GM23338 (cell line): ENCODE measurements around the gene OR6C2.

ENCODE experiments used
- CREB1 ChIP-seq: fragments of 250-450 bp; sonication (Bioruptor Pico); IDR thresholded peaks from 2 replicates; pipeline ENCODE4 v1.5.0; 2020; ENCODE audit warnings: low read depth, mild to moderate bottlenecking, moderate library complexity
- EZH2 ChIP-seq: fragments of 200-600 bp; sonication (generic); IDR thresholded peaks from one replicate; pipeline ENCODE4 v1.8.0; 2017; ENCODE audit warnings: antibody characterized with exemption, mild to moderate bottlenecking, low read depth; ENCODE audit not compliant: unreplicated experiment
- EZH2phosphoT487 ChIP-seq: fragments of 200-600 bp; sonication (generic); IDR thresholded peaks from one replicate; pipeline ENCODE4 v1.8.1; 2018; ENCODE audit warnings: antibody characterized with exemption; ENCODE audit not compliant: unreplicated experiment
- JUNB ChIP-seq: IDR thresholded peaks from one replicate; pipeline ENCODE4 v1.6.1; 2016; ENCODE audit warnings: antibody characterized with exemption; ENCODE audit not compliant: unreplicated experiment
- POLR2AphosphoS5 ChIP-seq: IDR thresholded peaks from 2 replicates; pipeline ENCODE4 v1.6.1; 2016; ENCODE audit warnings: antibody characterized with exemption, low read depth
- ZNF114 ChIP-seq: fragments of 250-450 bp; sonication (Bioruptor Pico); IDR thresholded peaks from 2 replicates; pipeline ENCODE4 v1.5.0; 2020; ENCODE audit warnings: mild to moderate bottlenecking, moderate library complexity
- ZNF331 ChIP-seq: fragments of 250-450 bp; sonication (Bioruptor Pico); IDR thresholded peaks from 2 replicates; pipeline ENCODE4 v1.5.0; 2020; ENCODE audit warnings: low read depth, mild to moderate bottlenecking, moderate library complexity
- TF ChIP-seq, protein P1 (sequence below), 2 experiments: fragments of 200-600 bp in 1 of 2; sonication (generic) in 1 of 2; conservative IDR thresholded peaks; 2 replicates each; pipeline versions ENCODE4 v1.5.1 to v1.6.1; 2016 to 2017; ENCODE audit warnings: antibody characterized with exemption in 2 of 2, low read depth in 2 of 2, mild to moderate bottlenecking in 2 of 2, moderate library complexity in 1 of 2
- TF ChIP-seq, protein P2 (sequence below): IDR thresholded peaks from one replicate; pipeline ENCODE4 v1.6.1; 2018; ENCODE audit warnings: antibody characterized with exemption; ENCODE audit not compliant: unreplicated experiment
- TF ChIP-seq, protein P3 (sequence below): fragments of 250-450 bp; sonication (Bioruptor Pico); IDR thresholded peaks from 2 replicates; pipeline ENCODE4 v1.5.0; 2020; ENCODE audit warnings: mild to moderate bottlenecking, moderate library complexity
- TF ChIP-seq, protein P4 (sequence below): IDR thresholded peaks from 2 replicates; pipeline ENCODE4 v1.6.1; 2016; ENCODE audit warnings: antibody characterized with exemption

DNA sequence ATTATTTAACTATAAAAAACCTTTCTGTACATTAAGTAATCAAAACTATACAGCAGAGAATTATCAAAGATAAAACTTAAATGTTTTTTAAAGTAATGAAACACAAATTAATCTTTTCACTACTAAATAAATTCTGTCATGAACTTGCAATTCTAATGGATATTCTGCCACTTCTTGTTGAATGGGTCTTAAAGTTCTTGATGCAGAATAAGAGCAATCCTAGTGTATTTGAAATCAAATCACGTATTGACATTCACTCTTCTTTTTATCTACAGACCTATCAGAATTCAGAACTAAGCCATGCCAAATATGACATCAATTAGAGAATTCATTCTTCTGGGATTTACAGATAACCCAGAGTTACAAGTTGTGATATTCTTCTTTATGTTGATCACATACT lies 43.6 kb upstream of the OR6C2 start, which contains the start of gene OR6C65:
- no peak for TF ChIP-seq EZH2
- TF ChIP-seq EZH2phosphoT487, result no peak
- TF ChIP-seq, protein P1, sequence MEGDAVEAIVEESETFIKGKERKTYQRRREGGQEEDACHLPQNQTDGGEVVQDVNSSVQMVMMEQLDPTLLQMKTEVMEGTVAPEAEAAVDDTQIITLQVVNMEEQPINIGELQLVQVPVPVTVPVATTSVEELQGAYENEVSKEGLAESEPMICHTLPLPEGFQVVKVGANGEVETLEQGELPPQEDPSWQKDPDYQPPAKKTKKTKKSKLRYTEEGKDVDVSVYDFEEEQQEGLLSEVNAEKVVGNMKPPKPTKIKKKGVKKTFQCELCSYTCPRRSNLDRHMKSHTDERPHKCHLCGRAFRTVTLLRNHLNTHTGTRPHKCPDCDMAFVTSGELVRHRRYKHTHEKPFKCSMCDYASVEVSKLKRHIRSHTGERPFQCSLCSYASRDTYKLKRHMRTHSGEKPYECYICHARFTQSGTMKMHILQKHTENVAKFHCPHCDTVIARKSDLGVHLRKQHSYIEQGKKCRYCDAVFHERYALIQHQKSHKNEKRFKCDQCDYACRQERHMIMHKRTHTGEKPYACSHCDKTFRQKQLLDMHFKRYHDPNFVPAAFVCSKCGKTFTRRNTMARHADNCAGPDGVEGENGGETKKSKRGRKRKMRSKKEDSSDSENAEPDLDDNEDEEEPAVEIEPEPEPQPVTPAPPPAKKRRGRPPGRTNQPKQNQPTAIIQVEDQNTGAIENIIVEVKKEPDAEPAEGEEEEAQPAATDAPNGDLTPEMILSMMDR (conservative IDR thresholded peaks at IDR 0.05; ENCODE audit: low read depth in 2 of 2), result no peak
- TF ChIP-seq POLR2AphosphoS5, result no peak
- TF ChIP-seq, protein P2, sequence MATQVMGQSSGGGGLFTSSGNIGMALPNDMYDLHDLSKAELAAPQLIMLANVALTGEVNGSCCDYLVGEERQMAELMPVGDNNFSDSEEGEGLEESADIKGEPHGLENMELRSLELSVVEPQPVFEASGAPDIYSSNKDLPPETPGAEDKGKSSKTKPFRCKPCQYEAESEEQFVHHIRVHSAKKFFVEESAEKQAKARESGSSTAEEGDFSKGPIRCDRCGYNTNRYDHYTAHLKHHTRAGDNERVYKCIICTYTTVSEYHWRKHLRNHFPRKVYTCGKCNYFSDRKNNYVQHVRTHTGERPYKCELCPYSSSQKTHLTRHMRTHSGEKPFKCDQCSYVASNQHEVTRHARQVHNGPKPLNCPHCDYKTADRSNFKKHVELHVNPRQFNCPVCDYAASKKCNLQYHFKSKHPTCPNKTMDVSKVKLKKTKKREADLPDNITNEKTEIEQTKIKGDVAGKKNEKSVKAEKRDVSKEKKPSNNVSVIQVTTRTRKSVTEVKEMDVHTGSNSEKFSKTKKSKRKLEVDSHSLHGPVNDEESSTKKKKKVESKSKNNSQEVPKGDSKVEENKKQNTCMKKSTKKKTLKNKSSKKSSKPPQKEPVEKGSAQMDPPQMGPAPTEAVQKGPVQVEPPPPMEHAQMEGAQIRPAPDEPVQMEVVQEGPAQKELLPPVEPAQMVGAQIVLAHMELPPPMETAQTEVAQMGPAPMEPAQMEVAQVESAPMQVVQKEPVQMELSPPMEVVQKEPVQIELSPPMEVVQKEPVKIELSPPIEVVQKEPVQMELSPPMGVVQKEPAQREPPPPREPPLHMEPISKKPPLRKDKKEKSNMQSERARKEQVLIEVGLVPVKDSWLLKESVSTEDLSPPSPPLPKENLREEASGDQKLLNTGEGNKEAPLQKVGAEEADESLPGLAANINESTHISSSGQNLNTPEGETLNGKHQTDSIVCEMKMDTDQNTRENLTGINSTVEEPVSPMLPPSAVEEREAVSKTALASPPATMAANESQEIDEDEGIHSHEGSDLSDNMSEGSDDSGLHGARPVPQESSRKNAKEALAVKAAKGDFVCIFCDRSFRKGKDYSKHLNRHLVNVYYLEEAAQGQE, result no peak
- TF ChIP-seq JUNB, result no peak
- TF ChIP-seq ZNF114 (CRISPR knock-in tag), result no peak
- TF ChIP-seq CREB1 (CRISPR knock-in tag), result no peak
- TF ChIP-seq, protein P3, sequence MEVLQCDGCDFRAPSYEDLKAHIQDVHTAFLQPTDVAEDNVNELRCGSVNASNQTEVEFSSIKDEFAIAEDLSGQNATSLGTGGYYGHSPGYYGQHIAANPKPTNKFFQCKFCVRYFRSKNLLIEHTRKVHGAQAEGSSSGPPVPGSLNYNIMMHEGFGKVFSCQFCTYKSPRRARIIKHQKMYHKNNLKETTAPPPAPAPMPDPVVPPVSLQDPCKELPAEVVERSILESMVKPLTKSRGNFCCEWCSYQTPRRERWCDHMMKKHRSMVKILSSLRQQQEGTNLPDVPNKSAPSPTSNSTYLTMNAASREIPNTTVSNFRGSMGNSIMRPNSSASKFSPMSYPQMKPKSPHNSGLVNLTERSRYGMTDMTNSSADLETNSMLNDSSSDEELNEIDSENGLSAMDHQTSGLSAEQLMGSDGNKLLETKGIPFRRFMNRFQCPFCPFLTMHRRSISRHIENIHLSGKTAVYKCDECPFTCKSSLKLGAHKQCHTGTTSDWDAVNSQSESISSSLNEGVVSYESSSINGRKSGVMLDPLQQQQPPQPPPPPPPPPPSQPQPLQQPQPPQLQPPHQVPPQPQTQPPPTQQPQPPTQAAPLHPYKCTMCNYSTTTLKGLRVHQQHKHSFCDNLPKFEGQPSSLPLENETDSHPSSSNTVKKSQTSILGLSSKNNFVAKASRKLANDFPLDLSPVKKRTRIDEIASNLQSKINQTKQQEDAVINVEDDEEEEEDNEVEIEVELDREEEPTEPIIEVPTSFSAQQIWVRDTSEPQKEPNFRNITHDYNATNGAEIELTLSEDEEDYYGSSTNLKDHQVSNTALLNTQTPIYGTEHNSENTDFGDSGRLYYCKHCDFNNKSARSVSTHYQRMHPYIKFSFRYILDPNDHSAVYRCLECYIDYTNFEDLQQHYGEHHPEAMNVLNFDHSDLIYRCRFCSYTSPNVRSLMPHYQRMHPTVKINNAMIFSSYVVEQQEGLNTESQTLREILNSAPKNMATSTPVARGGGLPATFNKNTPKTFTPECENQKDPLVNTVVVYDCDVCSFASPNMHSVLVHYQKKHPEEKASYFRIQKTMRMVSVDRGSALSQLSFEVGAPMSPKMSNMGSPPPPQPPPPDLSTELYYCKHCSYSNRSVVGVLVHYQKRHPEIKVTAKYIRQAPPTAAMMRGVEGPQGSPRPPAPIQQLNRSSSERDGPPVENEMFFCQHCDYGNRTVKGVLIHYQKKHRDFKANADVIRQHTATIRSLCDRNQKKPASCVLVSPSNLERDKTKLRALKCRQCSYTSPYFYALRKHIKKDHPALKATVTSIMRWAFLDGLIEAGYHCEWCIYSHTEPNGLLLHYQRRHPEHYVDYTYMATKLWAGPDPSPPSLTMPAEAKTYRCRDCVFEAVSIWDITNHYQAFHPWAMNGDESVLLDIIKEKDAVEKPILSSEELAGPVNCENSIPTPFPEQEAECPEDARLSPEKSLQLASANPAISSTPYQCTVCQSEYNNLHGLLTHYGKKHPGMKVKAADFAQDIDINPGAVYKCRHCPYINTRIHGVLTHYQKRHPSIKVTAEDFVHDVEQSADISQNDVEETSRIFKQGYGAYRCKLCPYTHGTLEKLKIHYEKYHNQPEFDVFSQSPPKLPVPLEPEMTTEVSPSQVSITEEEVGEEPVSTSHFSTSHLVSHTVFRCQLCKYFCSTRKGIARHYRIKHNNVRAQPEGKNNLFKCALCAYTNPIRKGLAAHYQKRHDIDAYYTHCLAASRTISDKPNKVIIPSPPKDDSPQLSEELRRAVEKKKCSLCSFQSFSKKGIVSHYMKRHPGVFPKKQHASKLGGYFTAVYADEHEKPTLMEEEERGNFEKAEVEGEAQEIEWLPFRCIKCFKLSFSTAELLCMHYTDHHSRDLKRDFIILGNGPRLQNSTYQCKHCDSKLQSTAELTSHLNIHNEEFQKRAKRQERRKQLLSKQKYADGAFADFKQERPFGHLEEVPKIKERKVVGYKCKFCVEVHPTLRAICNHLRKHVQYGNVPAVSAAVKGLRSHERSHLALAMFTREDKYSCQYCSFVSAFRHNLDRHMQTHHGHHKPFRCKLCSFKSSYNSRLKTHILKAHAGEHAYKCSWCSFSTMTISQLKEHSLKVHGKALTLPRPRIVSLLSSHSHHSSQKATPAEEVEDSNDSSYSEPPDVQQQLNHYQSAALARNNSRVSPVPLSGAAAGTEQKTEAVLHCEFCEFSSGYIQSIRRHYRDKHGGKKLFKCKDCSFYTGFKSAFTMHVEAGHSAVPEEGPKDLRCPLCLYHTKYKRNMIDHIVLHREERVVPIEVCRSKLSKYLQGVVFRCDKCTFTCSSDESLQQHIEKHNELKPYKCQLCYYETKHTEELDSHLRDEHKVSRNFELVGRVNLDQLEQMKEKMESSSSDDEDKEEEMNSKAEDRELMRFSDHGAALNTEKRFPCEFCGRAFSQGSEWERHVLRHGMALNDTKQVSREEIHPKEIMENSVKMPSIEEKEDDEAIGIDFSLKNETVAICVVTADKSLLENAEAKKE (CRISPR knock-in tag), result no peak
- no peak for TF ChIP-seq ZNF331 (CRISPR knock-in tag)
- TF ChIP-seq, protein P4, sequence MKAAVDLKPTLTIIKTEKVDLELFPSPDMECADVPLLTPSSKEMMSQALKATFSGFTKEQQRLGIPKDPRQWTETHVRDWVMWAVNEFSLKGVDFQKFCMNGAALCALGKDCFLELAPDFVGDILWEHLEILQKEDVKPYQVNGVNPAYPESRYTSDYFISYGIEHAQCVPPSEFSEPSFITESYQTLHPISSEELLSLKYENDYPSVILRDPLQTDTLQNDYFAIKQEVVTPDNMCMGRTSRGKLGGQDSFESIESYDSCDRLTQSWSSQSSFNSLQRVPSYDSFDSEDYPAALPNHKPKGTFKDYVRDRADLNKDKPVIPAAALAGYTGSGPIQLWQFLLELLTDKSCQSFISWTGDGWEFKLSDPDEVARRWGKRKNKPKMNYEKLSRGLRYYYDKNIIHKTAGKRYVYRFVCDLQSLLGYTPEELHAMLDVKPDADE, result no peak
